NB4 (cell line): ENCODE results near the gene ADGRF4.

ENCODE experiments used
- CTCF ChIP-seq: IDR thresholded peaks from one replicate; pipeline ENCODE4 v1.5.1; 2012; ENCODE audit warnings: low read depth, low read length
- MAX ChIP-seq: IDR thresholded peaks from 2 replicates; pipeline ENCODE4 v1.6.1; 2011; ENCODE audit warnings: low read depth, low read length

- TF ChIP-seq MAX (no peak), CTCF (no peak)
These were observed 19.6 kb upstream of the ADGRF4 start for GRCh38 chr6:47678739-47679138.
